Mesothelial cell of epicardium (in vitro differentiated cells): Measurements from ENCODE around the gene CHST4. TPM values are rescaled to one million over a fixed set of nuclear protein-coding genes. Genes with fewer than 3 reads are reported as not detected.

ENCODE experiments used
- DNase-seq, 2 experiments: peaks; one replicate each; pipeline ENCODE4 v3.0.0; 2021; ENCODE audit warnings: low spot score in 2 of 2; ENCODE audit not compliant: unreplicated experiment in 2 of 2
- H3K27ac Mint-ChIP-seq: 2 replicates; pipeline ENCODE4 v1.8.0; 2021; ENCODE audit warnings: mixed read lengths
- H3K27me3 Mint-ChIP-seq: 2 replicates; pipeline ENCODE4 v1.8.0; 2021; ENCODE audit warnings: low read depth, mixed read lengths
- H3K36me3 Mint-ChIP-seq: 2 replicates; pipeline ENCODE4 v1.8.0; 2021; ENCODE audit warnings: mixed read lengths
- H3K4me1 Mint-ChIP-seq: 2 replicates; pipeline ENCODE4 v1.8.0; 2021; ENCODE audit warnings: mixed read lengths
- H3K4me3 Mint-ChIP-seq: 2 replicates; pipeline ENCODE4 v1.8.0; 2021; ENCODE audit warnings: mild to moderate bottlenecking, moderate library complexity, mixed read lengths
- H3K9me3 Mint-ChIP-seq: 2 replicates; pipeline ENCODE4 v1.8.0; 2021; ENCODE audit warnings: mixed read lengths
- CTCF ChIP-seq: fragments of 200-600 bp; sonication (generic); IDR thresholded peaks from one replicate; pipeline ENCODE4 v1.5.0; 2021; ENCODE audit warnings: antibody characterized with exemption; ENCODE audit not compliant: unreplicated experiment
- total RNA-seq: library from RNA; stranded (reverse); gene quantifications from 3 replicates; pipeline ENCODE4 v1.2.1, GENCODE V29; 2021

The CHST4 gene
- total RNA-seq, 1 donor from 2014 or later: not detected

GRCh38 chr16:71524566-71525553, 1.4 kb upstream of the CHST4 start:
- no peak for DNase-seq
- H3K27me3 Mint-ChIP-seq: peaks cover 44% of the 10 kb centered on the region
- TF ChIP-seq CTCF: no peak
- H3K36me3 Mint-ChIP-seq: no peaks in the 10 kb centered on the region
- H3K4me3 Mint-ChIP-seq: no peak overlapping the region
- H3K9me3 Mint-ChIP-seq: no peaks in the 10 kb centered on the region
- H3K4me1 Mint-ChIP-seq: peaks cover 18% of the 10 kb centered on the region
- no peak overlapping the region for H3K27ac Mint-ChIP-seq

- DNase-seq: no peak
- H3K4me1 Mint-ChIP-seq: peaks cover 18% of the 10 kb centered on the region
- H3K9me3 Mint-ChIP-seq: no peaks in the 10 kb centered on the region
- no peak overlapping the region for H3K4me3 Mint-ChIP-seq
- peaks cover 33% of the 10 kb centered on the region for H3K27me3 Mint-ChIP-seq
- TF ChIP-seq CTCF: no peak
- H3K36me3 Mint-ChIP-seq: no peaks in the 10 kb centered on the region
- H3K27ac Mint-ChIP-seq: no peak overlapping the region
Observed at GRCh38 chr16:71528257-71528656, 2.0 kb downstream of the CHST4 start.

- TF ChIP-seq CTCF: no peak
- peaks cover 18% of the 10 kb centered on the region for H3K4me1 Mint-ChIP-seq
- H3K36me3 Mint-ChIP-seq: no peaks in the 10 kb centered on the region
- no peak overlapping the region for H3K27ac Mint-ChIP-seq
- no peak for DNase-seq
- H3K9me3 Mint-ChIP-seq: no peaks in the 10 kb centered on the region
- H3K27me3 Mint-ChIP-seq: peaks cover 27% of the 10 kb centered on the region
- H3K4me3 Mint-ChIP-seq: no peak overlapping the region
Observed at GRCh38 chr16:71528863-71529262, 2.6 kb downstream of the CHST4 start.

- TF ChIP-seq CTCF: no peak
- H3K27ac Mint-ChIP-seq: no peak overlapping the region
- no peaks in the 10 kb centered on the region for H3K9me3 Mint-ChIP-seq
- no peaks in the 10 kb centered on the region for H3K4me1 Mint-ChIP-seq
- no peak for DNase-seq
- H3K4me3 Mint-ChIP-seq: no peak overlapping the region
- no peaks in the 10 kb centered on the region for H3K36me3 Mint-ChIP-seq
- peaks cover 5% of the 10 kb centered on the region for H3K27me3 Mint-ChIP-seq
Observed at GRCh38 chr16:71532366-71532765, 6.1 kb downstream of the CHST4 start.

GRCh38 chr16:71536752-71537499, 10.7 kb downstream of the CHST4 start:
- Mint-ChIP-seq H3K36me3 (no peaks in the 10 kb centered on the region), H3K4me1 (no peaks in the 10 kb centered on the region), H3K27ac (no peak overlapping the region), H3K4me3 (no peak overlapping the region), H3K9me3 (no peaks in the 10 kb centered on the region), H3K27me3 (peaks cover 23% of the 10 kb centered on the region)
- DNase-seq: no peak
- TF ChIP-seq CTCF: no peak
